HepG2 (cell line): ENCODE measurements around the gene KIAA0232. TPM values are rescaled to one million over a fixed set of nuclear protein-coding genes. Genes with fewer than 3 reads are reported as not detected.

Experiments
- ARNTL ChIP-seq: sonication (generic); formaldehyde crosslinking; IDR thresholded peaks from 2 replicates; pipeline ENCODE4 v1.4.0; 2020; ENCODE audit warnings: mild to moderate bottlenecking, missing genetic modification reagents
- ATAD3A ChIP-seq: sonication (generic); formaldehyde crosslinking; IDR thresholded peaks from 2 replicates; pipeline ENCODE4 v1.4.0; 2020; ENCODE audit warnings: missing genetic modification reagents
- BCL6 ChIP-seq: IDR thresholded peaks from 2 replicates; pipeline ENCODE4 v1.6.1; 2016; ENCODE audit warnings: missing genetic modification reagents, missing compliant biosample characterization
- HHEX ChIP-seq: IDR thresholded peaks from 2 replicates; pipeline ENCODE4 v1.6.1; 2016; ENCODE audit warnings: control low read depth
- HOXD1 ChIP-seq: sonication (generic); formaldehyde crosslinking; IDR thresholded peaks from 2 replicates; pipeline ENCODE4 v1.5.0; 2020; ENCODE audit warnings: missing genetic modification reagents
- JDP2 ChIP-seq: sonication (generic); formaldehyde crosslinking; IDR thresholded peaks from 2 replicates; pipeline ENCODE4 v1.8.1; 2022; ENCODE audit warnings: missing genetic modification reagents, borderline replicate concordance
- JUND ChIP-seq: sonication (generic); formaldehyde crosslinking; IDR thresholded peaks from 2 replicates; pipeline ENCODE4 v1.8.0; 2022; ENCODE audit warnings: mild to moderate bottlenecking, missing genetic modification reagents
- MBNL3 ChIP-seq: fragments of 250-450 bp; sonication (Bioruptor Pico); conservative IDR thresholded peaks from 2 replicates; pipeline ENCODE4 v1.8.0; 2022; ENCODE audit warnings: mild to moderate bottlenecking, inconsistent platforms
- MZF1 ChIP-seq: sonication (generic); formaldehyde crosslinking; IDR thresholded peaks from 2 replicates; pipeline ENCODE4 v1.8.1; 2023; ENCODE audit warnings: mild to moderate bottlenecking, missing genetic modification reagents, borderline replicate concordance
- PLRG1 ChIP-seq: fragments of 450-650 bp; conservative IDR thresholded peaks from 2 replicates; pipeline ENCODE4 v1.6.1; 2016
- SKIL ChIP-seq: sonication (generic); formaldehyde crosslinking; IDR thresholded peaks from 2 replicates; pipeline ENCODE4 v1.8.0; 2022; ENCODE audit warnings: missing genetic modification reagents, mild to moderate bottlenecking, moderate library complexity, borderline replicate concordance
- TBX3 ChIP-seq: fragments of 450-650 bp; IDR thresholded peaks from 2 replicates; pipeline ENCODE4 v1.6.1; 2017; ENCODE audit warnings: antibody characterized with exemption, mild to moderate bottlenecking, inconsistent platforms, borderline replicate concordance
- TCF7L2 ChIP-seq: IDR thresholded peaks from 2 replicates; pipeline ENCODE4 v1.6.1; 2011; ENCODE audit warnings: mild to moderate bottlenecking, low read depth, low read length, moderate library complexity
- THRA ChIP-seq: sonication (generic); formaldehyde crosslinking; IDR thresholded peaks from 2 replicates; pipeline ENCODE4 v1.4.0; 2020; ENCODE audit warnings: missing genetic modification reagents, borderline replicate concordance
- TRIM22 ChIP-seq: fragments of 450-650 bp; IDR thresholded peaks from 2 replicates; pipeline ENCODE4 v1.6.1; 2017
- TRIM24 ChIP-seq: sonication (generic); formaldehyde crosslinking; IDR thresholded peaks from 2 replicates; pipeline ENCODE4 v1.8.0; 2022; ENCODE audit warnings: mild to moderate bottlenecking, missing genetic modification reagents
- ZFP36L1 ChIP-seq: sonication (generic); formaldehyde crosslinking; IDR thresholded peaks from 2 replicates; pipeline ENCODE4 v1.8.0; 2022; ENCODE audit warnings: mild to moderate bottlenecking, missing genetic modification reagents, moderate library complexity
- ZFYVE20 ChIP-seq: sonication (generic); formaldehyde crosslinking; IDR thresholded peaks from 2 replicates; pipeline ENCODE4 v1.8.0; 2023; ENCODE audit warnings: low read depth, mild to moderate bottlenecking, moderate library complexity, missing genetic modification reagents, borderline replicate concordance
- ZNF224 ChIP-seq: sonication (generic); formaldehyde crosslinking; IDR thresholded peaks from 2 replicates; pipeline ENCODE4 v1.5.0; 2020; ENCODE audit warnings: mild to moderate bottlenecking, missing genetic modification reagents
- ZNF251 ChIP-seq: sonication (generic); formaldehyde crosslinking; IDR thresholded peaks from 2 replicates; pipeline ENCODE4 v1.9.0; 2021; ENCODE audit warnings: mild to moderate bottlenecking, missing genetic modification reagents
- ZNF329 ChIP-seq: sonication (generic); formaldehyde crosslinking; IDR thresholded peaks from 2 replicates; pipeline ENCODE4 v1.9.0; 2021; ENCODE audit warnings: low read depth, mild to moderate bottlenecking, missing genetic modification reagents
- ZNF512B ChIP-seq: sonication (generic); formaldehyde crosslinking; IDR thresholded peaks from 2 replicates; pipeline ENCODE4 v1.5.1; 2020; ENCODE audit warnings: missing genetic modification reagents, mild to moderate bottlenecking, borderline replicate concordance
- ZNF549 ChIP-seq: sonication (generic); formaldehyde crosslinking; IDR thresholded peaks from 2 replicates; pipeline ENCODE4 v1.5.0; 2020; ENCODE audit warnings: missing genetic modification reagents
- polyA plus RNA-seq, 8 experiments: library from polyadenylated mRNA; depleted of rRNA in 3 of 8; stranded (reverse) in 7 of 8; unstranded in 1 of 8; fragments of >200 nt; fragmentation: Illumina TruSeq in 4 of 8; extraction: Trizol in 4 of 8; gene quantifications; 2 replicates each; pipeline versions ENCODE4 v1.2.1 to v1.2.3, GENCODE V29; 2011 to 2016; ENCODE audit warnings: low read depth in 4 of 8, missing spikeins in 1 of 8, mixed read lengths in 1 of 8; ENCODE audit not compliant: insufficient read depth in 1 of 8
- total RNA-seq, 5 experiments: library from RNA; depleted of rRNA; stranded (reverse); fragments of >200 nt; fragmentation: Illumina TruSeq; extraction: Trizol; gene quantifications; 2 replicates each; pipeline ENCODE4 v1.2.3, GENCODE V29; 2016; ENCODE audit warnings: low read depth in 1 of 5

Gene KIAA0232
- total and polyA plus RNA-seq, 2 of the 13 experiments (the other 11 are each of a cell fraction or from before 2014, with no cell fraction given) = 7.8 to 17.1 TPM

- TF ChIP-seq TBX3 = peak; percentile 60; the same call in 1 of the 2 replicates
- TF ChIP-seq ZFP36L1 = peak; percentile 50; the same call in 1 of the 2 replicates
- TF ChIP-seq BCL6 = peak; percentile 79
- no peak for TF ChIP-seq TCF7L2
- peak; percentile 99 for TF ChIP-seq ARNTL (CRISPR knock-in tag)
- no peak for TF ChIP-seq ZNF512B (CRISPR knock-in tag)
- no peak for TF ChIP-seq ZNF329 (CRISPR knock-in tag)
- TF ChIP-seq ZFYVE20 = no peak
- TF ChIP-seq ZNF549 (CRISPR knock-in tag) = no peak
- 0 out of 2 replicates have a peak, but pooled peaks have one; percentile 9 for TF ChIP-seq ZNF224
- TF ChIP-seq MBNL3 (CRISPR knock-in tag) = no peak
- no peak for TF ChIP-seq ATAD3A (CRISPR knock-in tag)
- no peak for TF ChIP-seq PLRG1
- no peak for TF ChIP-seq ZNF251 (CRISPR knock-in tag)
- no peak for TF ChIP-seq MZF1 (CRISPR knock-in tag)
- TF ChIP-seq HOXD1 (CRISPR knock-in tag) = no peak; the same call in 1 of the 2 replicates
- TF ChIP-seq THRA = peak; percentile 96
- TF ChIP-seq JUND (CRISPR knock-in tag) = no peak
- no peak for TF ChIP-seq TRIM22
- TF ChIP-seq SKIL (CRISPR knock-in tag) = peak; percentile 56; the same call in 1 of the 2 replicates
- TF ChIP-seq JDP2 (CRISPR knock-in tag) = no peak
- peak; percentile 53; the same call in 1 of the 2 replicates for TF ChIP-seq HHEX
- TF ChIP-seq TRIM24 (CRISPR knock-in tag) = 0 out of 2 replicates have a peak, but pooled peaks have one; percentile 74
Observed at GRCh38 chr4:6733358-6734164, 49.0 kb upstream of the KIAA0232 start (continued).
